ENCODE measurements around the gene SSUH2.
"Not testable (repeated sequence)": the region's sequence is repeated elsewhere in the genome, so short reads cannot be mapped to it uniquely, and the experiment has no call there.

SSUH2 gene

DNA sequence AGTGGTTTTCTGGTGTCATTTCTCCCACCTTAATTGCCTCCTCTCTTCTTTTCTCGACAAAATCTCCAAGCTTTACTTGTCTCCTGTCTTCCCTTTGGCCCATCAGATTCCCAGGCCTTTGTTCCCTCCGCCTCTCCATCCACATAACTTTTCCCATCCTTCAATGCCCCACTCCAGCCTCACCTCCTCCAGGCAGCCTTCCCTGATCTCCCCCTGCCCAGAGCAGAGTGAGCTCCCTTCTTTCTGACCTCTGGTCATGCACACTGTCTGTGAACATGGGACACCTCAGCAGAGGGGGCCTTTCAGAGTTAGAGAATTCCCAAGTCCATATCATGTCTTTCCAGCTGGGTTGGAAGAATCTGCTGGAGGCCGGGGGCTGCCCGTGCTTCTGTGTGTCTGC is 14.6 kb upstream of the SSUH2 start:
- no peak for DNase-seq (ENCODE audit: low spot score)

DNA sequence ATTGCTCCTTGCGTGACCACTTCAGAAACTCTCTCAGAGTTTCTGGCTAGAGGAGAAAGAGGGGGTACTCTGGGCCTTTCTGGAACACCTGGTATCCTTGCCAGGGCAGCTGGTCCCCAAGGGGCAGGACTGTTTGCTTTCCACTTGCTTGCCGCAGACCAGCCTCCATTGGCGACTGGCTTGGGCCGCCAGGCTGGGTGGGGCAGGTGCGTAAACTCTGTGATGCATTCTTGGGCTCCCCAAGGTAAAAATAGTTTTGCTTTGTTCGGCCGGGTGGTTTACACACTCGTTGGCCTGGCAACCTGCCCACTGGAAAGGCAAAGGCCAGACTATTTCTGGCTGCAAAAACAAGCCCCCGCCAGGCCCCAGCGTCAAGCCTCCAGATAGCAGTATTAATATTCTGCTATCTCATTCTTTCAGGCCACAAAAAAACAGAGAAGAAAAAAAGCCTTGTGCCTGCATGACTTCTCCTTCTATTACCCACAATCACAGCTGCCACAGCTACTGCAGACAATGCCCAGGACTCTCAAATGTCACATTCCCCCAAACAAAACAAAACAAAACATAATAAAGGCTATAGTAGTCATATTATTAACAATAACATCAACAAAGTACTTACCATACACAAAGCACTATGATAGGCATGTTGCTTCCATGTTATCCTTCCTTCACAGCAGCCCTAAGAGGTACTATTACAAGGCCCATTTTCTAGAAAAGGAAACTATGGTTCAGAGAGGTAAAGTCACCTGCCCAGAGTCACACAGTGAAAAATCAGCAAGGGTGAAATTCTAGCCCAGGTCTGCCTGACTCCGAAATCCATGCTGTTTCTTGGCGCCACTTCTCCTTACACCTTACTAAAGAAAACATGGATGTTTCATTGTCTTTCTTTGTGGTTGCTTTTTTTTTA is 14.0 kb upstream of the SSUH2 start:
- no peak for DNase-seq (ENCODE audit: low spot score)

DNA sequence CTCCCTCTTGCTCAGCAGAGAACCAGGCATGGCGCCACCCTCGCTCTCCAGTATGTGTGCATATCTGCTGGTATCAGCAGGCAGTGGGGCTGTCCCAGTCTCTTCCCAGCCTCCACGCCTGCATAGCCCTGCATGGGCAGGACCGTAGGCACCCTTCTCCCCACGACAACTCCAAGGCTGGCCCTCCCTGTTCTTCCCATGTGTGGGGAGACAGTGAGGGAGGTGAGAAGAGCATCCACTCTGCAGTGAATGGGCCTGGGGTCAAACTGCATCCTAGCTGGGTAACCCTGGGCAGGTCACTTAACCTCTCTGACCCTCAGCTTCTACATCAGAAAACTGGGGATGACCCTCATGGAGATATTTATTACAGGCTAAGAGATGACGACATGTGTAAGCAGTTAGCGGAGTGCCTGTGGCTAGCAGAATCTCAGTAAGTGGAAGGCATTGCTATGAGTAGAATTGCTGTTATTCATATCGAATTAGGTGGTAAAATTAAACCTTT is 13.3 kb upstream of the SSUH2 start:
- no peak for DNase-seq (ENCODE audit: low spot score)

DNA sequence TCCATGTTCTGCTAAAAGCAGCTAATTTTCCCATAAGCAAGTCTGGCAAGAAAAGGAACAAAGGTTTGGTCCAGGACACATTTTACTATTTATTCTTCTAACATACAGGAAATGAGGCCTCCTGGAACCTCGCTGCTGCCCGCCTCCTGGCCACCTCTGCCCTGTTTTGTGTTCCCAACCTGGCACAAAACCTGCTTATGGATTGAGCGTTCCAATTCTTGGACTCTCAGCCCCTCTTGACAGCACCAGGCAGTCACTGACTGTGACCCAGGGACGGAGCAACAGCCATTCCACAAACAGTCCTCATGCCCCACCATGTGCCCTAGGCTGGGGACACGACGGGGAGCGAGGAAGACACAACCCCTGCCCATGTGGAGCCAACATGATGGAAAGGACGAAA is 11.6 kb upstream of the SSUH2 start:
- no peak for DNase-seq (ENCODE audit: low spot score)

DNA sequence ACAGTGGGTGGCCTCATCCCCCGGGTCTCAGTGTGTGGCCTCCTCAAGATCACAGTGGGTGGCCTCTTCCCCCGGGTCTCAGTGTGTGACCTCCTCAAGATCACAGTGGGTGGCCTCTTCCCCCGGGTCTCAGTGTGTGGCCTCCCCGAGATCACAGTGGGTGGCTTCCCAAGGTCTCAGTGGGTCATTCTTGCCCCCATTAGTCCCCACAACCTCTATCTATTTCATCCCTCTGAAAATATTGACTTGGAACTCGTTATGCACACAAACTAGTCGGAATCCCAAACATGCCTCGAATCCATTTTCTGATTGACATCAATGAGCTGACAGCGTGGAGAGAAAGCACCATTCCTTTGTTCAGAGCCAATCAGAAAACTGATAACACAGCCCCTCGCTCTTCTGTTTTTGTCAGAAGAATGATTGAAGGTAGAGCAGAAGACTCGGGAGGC is 10.8 kb upstream of the SSUH2 start:
- no peak for DNase-seq (ENCODE audit: low spot score)

DNA sequence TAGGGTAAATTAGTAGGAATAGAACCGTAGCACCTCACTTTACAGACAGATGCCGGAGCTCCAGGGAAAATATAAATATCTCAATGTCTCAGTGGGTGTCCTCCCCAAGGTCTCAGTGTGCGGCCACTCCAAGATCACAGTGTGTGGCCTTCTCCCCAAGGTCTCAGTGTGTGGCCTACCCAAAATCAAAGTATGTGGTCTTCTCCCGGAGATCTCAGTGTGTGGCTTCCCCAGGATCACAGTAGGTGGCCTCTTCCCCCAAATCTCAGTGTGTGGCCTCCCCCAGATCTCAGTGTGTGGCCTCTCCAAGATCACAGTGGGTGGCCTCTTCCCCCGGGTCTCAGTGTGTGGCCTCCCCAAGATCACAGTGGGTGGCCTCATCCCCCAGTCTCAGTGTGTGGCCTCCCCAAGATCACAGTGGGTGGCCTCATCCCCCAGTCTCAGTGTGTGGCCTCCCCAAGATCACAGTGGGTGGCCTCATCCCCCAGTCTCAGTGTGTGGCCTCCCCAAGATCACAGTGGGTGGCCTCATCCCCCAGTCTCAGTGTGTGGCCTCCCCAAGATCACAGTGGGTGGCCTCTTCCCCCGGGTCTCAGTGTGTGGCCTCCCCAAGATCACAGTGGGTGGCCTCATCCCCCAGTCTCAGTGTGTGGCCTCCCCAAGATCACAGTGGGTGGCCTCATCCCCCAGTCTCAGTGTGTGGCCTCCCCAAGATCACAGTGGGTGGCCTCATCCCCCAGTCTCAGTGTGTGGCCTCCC is 10.2 kb upstream of the SSUH2 start:
- DNase-seq (ENCODE audit: low spot score): not testable (repeated sequence)

DNA sequence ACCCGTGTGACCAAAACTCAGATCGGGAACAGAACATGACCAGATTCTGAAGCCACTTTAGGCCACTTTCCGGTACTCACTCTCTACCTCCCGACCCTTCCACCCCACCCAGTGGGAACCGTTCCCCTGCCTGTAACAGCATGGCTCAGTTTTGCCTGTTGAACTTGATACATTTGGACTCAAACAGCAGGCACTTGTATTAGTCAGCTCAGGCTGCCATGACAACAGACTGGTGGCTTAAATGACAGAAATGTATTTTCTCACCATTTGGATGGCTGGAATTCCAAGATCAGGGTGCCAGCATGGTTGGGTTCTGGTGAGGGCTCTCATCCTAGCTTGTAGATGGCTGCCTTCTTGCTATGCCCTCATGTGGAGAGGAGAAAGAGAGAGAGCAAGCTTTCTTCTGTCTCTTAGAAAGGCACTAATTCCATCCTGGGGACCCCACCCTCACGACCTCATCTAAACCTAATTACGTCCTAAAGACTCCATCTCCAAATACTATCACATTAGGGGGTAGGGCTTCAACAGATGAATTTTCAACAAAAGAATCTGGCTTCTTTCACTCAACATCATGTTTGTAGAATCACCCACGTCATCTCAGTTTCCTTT is 9.3 kb upstream of the SSUH2 start:
- no peak for DNase-seq (ENCODE audit: low spot score)

DNA sequence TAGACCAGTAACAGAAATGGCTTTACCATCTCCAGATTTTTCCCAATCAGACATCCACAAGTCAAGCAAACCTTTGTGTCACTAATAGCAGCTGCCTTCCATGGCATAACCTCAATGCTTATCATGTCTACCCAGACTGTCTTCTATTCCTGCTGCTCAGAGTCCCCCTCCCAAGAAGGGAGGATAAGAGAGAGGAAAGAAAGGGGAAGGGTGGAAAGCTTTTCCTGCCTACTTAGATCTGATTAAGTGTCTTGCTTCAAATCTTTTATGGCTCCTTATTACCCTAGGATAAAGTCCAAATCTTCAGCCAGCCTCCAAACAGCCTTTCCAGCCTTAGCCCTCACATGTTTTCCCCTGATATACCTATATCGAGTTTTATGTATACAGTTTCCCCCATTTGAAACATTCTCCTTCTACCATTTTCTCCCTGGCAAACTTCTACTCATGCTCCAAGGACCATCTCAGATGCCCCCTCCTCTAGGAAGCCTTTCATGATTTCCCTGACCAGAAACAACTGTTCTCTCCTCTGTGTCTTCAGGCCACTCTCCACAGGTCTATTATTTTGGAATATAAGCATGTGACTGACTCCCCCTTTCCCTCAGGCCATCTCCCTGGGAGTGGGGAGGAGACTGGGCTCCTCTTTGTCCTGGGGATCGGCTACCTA is 7.9 kb upstream of the SSUH2 start:
- DNase-seq (ENCODE audit: low spot score): no peak

DNA sequence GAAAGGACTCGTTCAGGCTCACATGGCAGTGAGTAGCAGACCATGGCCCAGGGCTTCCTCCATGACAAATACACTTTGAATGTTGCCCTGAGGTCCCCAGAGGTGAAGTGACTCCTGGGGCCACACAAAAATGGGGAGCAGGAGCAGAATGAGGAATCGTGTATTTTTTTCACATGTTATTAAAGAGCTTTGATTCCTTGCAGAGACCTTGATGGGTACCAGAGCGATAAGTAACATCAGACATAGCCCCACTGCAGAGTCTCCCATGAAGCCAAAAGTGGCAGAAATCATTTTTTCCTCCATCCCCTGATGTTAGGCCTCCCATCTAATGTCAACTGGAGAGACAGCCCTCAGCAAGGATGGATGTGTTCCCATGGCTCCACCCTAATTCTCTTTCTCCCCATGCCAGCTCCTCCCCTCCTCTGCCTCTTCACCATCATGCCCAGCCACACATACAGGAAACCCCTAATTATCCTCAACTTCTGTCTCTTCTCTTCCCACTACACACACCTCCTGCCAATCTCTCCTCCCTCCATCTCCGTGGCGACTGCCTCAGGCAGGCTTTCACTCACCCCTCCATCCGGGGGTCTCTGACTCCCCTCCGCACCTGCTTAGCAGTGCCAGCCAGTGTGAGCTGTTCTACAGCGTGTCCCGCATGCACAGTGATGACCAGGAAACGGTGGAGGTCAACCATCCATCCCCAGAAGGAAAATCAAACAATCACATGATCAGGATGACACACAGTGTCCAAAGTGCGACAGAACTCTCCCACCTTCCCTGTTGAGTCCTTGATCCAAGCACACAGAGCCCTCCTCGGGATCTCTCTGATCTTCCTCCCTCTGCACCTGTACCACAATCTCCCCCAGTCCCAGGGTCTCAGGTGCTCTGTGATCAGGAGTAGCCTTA is 7.1 kb upstream of the SSUH2 start:
- DNase-seq (ENCODE audit: low spot score): no peak

DNA sequence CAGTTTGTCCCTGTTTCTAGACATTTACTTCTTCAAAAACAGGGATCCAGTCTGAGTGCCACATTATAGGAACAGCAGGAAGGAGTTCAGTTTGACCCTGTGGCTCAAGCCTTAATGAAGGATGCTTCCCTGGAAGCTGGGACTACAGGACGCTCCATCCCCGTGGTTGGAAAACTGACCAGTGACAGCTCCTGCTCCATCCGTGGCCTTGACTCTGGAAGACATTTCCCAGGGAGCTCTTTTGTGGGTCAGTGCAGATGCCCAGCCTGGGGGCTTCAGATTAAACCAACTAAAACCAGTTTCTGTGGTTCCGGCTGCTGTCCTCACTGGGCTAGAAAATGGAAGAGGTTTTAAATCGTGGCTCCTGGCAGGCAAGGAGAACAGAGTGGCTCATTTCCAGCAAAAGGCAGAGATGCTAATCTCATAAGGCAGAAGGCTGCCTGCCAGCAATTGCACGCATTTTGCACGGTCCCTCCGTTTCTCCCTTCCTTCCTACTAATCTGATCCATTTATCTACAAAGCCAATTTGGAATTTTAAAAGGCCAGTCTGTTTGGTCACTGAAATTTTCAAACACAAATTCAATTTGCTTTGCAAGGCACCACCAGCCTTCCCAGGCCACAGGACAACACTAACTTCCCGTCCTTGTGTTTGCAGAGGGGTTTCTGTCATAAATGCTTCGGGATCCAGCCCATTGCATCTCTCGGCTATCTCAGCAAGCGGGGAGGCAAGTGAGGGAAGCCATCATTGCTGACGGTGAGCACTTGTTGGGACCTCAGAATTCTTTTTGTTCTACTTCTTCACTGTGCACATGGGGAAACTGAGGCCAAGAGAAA is 6.2 kb upstream of the SSUH2 start:
- no peak for DNase-seq (ENCODE audit: low spot score)

DNA sequence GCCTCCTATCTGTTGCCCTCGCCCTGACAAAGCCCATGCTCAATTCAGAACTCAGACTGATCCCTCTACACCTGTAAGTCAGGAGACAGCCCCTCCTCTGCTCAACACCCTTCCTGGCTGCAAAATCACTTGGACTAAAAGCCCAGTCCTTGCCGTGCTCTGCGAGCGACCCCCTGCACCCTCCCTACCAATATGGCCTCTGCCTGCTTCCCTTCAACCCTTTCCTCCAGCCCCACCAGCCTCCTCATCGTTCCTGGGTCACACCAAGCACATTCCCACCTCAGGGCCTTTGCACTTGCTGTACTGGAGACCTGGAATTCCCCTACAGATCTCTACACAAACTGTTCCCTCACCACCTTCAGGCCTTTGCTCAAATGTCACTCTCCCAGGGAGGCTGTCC is 5.2 kb upstream of the SSUH2 start:
- DNase-seq (ENCODE audit: low spot score): no peak

DNA sequence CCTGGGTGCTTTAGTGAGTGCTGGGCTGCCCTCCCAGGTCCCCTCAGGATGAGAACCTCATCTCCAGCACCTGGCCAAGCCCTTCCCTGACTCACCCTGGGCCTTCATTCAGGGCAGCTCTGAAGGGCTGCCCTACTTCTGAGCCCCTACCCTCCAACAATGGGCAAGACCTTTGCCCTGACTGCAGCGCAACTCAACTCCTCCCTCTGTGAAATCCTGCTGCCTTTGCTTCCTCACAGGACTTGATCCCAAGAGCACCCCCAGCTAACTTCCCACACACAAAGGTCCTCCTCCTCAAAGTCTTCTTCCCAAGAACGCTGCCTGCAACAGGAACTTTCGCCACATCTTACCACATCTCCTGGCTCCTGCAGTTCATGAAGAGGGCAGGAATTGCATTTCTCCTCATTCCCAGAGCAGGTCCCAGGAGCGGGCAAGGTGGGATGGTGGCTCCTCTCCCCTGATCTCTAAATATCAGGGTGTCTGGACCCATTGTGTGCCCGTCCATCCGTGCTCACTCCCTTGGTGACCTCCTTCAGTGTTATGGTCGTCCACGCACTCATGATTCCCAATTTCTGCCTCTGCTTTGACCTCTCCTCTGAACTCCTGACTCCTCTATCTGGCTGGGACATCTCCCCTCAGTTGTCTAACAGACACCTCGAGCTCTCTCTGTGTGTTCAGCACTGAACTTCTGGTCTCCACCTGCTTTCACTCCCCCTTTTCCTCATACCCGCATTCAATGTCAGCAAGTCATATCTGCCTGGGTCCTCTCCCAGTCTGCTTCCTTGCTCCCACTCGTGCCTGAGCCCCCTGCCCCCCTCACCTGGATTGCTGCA is 4.5 kb upstream of the SSUH2 start:
- DNase-seq (ENCODE audit: low spot score): no peak

DNA sequence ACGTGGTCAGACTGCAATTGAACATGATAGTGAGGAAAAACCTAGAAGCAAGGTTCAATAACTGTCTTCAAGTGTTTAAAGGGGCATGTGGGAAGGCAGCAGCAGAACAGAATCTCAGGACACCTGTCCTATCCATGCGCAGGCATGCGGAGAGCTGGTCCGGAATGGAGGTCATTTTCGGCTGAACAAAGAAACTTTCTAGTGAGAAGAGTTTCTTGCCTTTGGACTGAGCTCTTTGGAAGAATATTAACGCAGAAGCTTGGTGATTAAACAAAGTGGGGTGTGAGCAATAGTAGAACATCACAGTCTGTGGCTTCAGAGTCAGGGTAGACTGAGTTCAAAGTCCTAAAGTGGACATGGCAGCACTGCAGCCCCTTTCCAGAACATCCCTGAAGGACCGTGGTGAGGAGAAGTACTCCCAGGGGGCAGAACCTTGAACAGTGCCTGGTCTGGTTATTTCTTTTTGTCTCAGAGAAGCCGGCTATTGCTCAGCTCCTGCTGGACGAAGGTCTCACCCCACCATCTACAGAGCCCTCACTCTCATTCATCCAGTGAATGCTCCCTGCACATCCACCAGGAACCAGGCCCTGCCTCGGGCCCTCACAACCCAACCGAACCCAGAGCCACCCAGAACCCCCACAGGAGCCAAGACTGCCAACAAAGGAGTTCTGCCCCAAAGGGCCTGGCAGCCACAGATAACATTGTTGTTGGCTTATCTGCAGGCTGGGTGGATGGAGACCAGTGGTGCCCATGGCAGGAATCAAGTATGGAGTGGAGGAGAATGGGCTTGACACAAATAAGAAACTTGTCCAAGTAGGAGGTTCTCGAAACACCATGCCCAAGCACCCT is 2.8 kb upstream of the SSUH2 start:
- DNase-seq (ENCODE audit: low spot score): no peak

DNA sequence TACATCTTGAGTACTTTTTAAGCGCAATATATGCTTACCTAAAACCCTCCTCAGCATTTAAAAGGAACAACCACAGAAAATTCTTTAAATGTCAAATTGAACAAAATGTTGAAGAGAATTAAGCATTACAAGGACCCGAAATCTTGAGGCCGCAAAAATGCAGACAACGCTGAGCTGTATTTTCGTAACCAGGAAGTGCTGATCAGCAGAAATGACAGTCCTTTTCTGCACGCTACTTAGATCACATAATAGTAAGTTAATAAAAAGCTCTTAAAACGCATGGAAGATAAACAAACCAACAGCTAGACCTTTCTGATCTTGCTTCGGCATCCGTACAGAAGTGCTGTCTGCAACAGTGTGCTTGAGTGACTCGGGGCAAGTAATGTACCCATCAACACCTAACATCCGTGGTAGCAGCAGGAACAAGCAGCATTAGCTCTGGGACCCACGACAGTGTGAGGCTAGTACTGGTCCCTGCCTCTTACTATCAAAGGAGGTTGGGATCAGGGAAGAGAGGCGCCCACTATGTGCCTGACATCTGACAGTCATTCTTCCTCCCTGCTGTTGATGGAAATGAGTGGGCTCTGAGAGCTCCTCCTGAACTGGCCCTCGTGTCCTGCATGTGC is 1.8 kb upstream of the SSUH2 start:
- DNase-seq (ENCODE audit: low spot score): no peak

DNA sequence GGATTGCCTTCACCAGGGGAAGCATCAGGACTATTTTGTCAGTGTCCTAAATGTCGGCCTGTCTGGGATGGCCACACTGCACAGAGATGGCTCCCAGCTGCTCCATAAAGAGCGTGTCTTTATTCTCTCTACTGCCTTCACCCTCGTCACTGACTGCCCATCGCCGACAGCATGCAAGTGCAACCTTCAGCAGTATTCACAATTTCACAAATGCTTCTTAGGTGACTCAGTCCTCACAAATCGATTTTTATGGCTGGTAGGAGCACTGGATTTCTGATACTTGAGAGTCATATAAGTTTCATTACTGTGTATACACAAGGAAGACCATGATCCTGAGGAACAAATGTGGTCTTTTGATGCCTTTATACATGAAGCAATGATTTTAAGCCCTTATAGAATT is 1.1 kb upstream of the SSUH2 start:
- DNase-seq (ENCODE audit: low spot score): no peak

DNA sequence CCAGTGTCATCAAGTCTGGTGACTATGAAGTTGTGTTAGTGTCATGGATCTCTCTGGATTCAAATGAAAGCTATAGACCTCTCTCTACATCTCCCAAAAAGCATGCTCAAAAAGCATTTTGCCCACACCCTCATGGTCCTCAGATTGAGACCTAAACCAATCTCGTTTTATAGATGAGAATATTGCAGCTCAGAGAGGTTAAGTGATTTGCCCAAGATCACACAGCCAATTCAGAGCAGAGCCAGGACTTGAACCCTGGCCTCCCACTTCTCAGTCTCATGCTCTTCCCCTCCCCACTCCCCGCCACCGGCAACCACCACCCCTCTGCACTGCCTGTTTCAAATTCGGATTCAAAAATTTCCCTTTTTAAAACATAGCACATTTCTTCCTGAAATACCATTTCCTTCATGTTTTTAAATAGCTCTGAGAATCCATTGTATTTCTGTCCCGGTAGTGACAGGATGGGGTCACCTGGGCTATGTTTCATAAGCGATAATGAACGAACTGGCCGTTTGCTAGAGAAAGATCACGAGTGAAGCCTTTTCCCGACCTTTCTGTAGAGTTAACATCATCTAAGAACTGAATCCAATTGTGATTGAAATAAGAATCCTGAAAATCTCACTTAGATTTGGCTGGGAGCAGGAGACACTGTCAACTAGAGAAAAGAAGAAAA is 769 bp downstream of the SSUH2 start:
- DNase-seq (ENCODE audit: low spot score): no peak

DNA sequence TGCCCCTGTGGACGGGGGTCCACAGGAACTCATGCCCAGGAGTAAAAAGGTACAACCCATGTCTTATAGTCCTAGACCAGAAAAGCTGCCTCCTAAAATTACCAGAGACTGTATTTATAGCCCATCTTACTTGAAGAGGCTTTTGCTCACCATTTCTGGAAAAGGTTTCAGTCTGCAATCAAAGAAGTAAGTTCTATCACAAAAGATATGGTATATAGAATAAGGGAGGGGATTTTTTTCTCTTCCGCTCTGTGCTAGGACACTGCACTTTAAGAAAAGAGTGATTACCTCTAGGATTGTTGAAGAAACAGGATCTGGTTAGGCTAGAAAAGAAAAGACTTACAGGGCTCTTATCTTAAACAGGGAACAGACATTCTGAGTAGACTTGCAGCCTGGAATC is 2.6 kb downstream of the SSUH2 start:
- DNase-seq (ENCODE audit: low spot score): no peak
